HG03025 (cell line): ENCODE data around the gene TRERF1.
A peak's percentile ranks its signal among the peaks of the same experiment; 100 is the strongest.
"Not testable (repeated sequence)": the region's sequence is repeated elsewhere in the genome, so short reads cannot be mapped to it uniquely, and the experiment has no call there.

ENCODE experiments used
- ATAC-seq: cut with Tn5 transposase; IDR thresholded peaks from one replicate; pipeline ENCODE4 v1.9.1; 2021; ENCODE audit warnings: mild to moderate bottlenecking, moderate library complexity; ENCODE audit not compliant: unreplicated experiment, low FRiP score

TRERF1 gene

GRCh38 chr6:42451333-42452170, at the start of gene TRERF1:
TRERF1 (minus strand) TSS chr6:42451926; CDS start chr6:42269590, 182,336 bp downstream.
- peak; percentile 32 for ATAC-seq

- no peak for ATAC-seq
Measured at GRCh38 chr6:42498473-42499128, 46.9 kb upstream of the TRERF1 start.

- no peak for ATAC-seq
Measured at GRCh38 chr6:42493914-42494539, 42.3 kb upstream of the TRERF1 start.

GRCh38 chr6:42488129-42488528, 36.4 kb upstream of the TRERF1 start:
- ATAC-seq, result no peak

GRCh38 chr6:42484261-42484660, 32.5 kb upstream of the TRERF1 start:
- ATAC-seq, result no peak

GRCh38 chr6:42482174-42482573, 30.4 kb upstream of the TRERF1 start:
- no peak for ATAC-seq

- no peak for ATAC-seq
Measured at GRCh38 chr6:42471714-42472113, 20.0 kb upstream of the TRERF1 start.

- ATAC-seq, result no peak
Measured at GRCh38 chr6:42471142-42471541, 19.4 kb upstream of the TRERF1 start.

- ATAC-seq, result no peak
Measured at GRCh38 chr6:42468273-42468672, 16.5 kb upstream of the TRERF1 start.

GRCh38 chr6:42467651-42468050, 15.9 kb upstream of the TRERF1 start:
- ATAC-seq, result no peak

GRCh38 chr6:42466470-42466869, 14.7 kb upstream of the TRERF1 start:
- not testable (repeated sequence) for ATAC-seq

GRCh38 chr6:42462474-42462972, 10.8 kb upstream of the TRERF1 start:
- no peak for ATAC-seq

- no peak for ATAC-seq
Measured at GRCh38 chr6:42460883-42461282, 9.2 kb upstream of the TRERF1 start.

GRCh38 chr6:42459888-42460287, 8.2 kb upstream of the TRERF1 start:
- ATAC-seq, result no peak

- ATAC-seq, result no peak
Measured at GRCh38 chr6:42454428-42454791, 2.7 kb upstream of the TRERF1 start.

- no peak for ATAC-seq
Measured at GRCh38 chr6:42453654-42454427, 2.1 kb upstream of the TRERF1 start.

- peak; percentile 52 for ATAC-seq
Measured at GRCh38 chr6:42453031-42453653, 1.4 kb upstream of the TRERF1 start.

- peak; percentile 33 for ATAC-seq
Measured at GRCh38 chr6:42452171-42453030, 675 bp upstream of the TRERF1 start.
